Measurements from ENCODE around the gene SCN2B. TPM values are rescaled to one million over a fixed set of nuclear protein-coding genes. Genes with fewer than 3 reads are reported as not detected.

SCN2B gene
- total RNA-seq = 0.16 and 0.43 TPM in 2 replicates

GRCh38 chr11:118175993-118176777, at the start of gene SCN2B:
Gene SCN2B (minus strand): TSS chr11:118176639. CDS start chr11:118176431, 208 bp downstream.

GRCh38 chr11:118224511-118225188, 48.2 kb upstream of the SCN2B start, which contains the start of gene JAML:
Gene JAML (minus strand): TSS chr11:118225011. CDS start chr11:118214866, 10,145 bp downstream.

GRCh38 chr11:118152552-118153471, 23.6 kb downstream of the SCN2B start, which contains the start of gene SCN4B:
Gene SCN4B (minus strand): TSS chr11:118152823. CDS start chr11:118152673, 150 bp downstream.

Other genes starting within 250 kb of the SCN2B start
- gene TMPRSS13, start 247.2 kb downstream of the SCN2B start, total RNA-seq = not detected in 2 replicates
- gene IL10RA, start 190.2 kb downstream of the SCN2B start, total RNA-seq = 0.26 TPM in 1 of 2 replicates, not detected in the other
- 0.17 TPM in 1 of 2 replicates, not detected in the other for gene TMPRSS4, start 99.6 kb downstream of the SCN2B start, total RNA-seq
- not detected in 2 replicates for gene SMIM35, start 89.7 kb downstream of the SCN2B start, total RNA-seq
- gene SCN4B, start 23.8 kb downstream of the SCN2B start, total RNA-seq = under 0.01 and 0.43 TPM in 2 replicates
- not detected in 2 replicates for gene JAML, start 48.4 kb upstream of the SCN2B start, total RNA-seq
- 0.16 and 0.26 TPM in 2 replicates for gene MPZL3, start 75.7 kb upstream of the SCN2B start, total RNA-seq
- under 0.01 and 0.17 TPM in 2 replicates for gene MPZL2, start 87.7 kb upstream of the SCN2B start, total RNA-seq
- not detected in 2 replicates for gene CD3E, start 128.1 kb upstream of the SCN2B start, total RNA-seq
- not detected in 2 replicates for gene CD3D, start 166.1 kb upstream of the SCN2B start, total RNA-seq
- not detected in 2 replicates for gene CD3G, start 167.7 kb upstream of the SCN2B start, total RNA-seq
- gene UBE4A, start 183.0 kb upstream of the SCN2B start, total RNA-seq = 20.3 and 25.7 TPM in 2 replicates
- gene ATP5MG, start 225.0 kb upstream of the SCN2B start, total RNA-seq = 135 and 157 TPM in 2 replicates

Data from bronchial smooth muscle cell (primary cell).